ENCODE results near the gene ARG2. TPM values are rescaled to one million over a fixed set of nuclear protein-coding genes. Genes with fewer than 3 reads are reported as not detected.

Gene ARG2
- polyA plus RNA-seq, 1 donor from 2014 or later: 204 TPM

GRCh38 chr14:67577181-67577808 lies 42.4 kb upstream of the ARG2 start:
- Histone ChIP-seq H3K36me3 (ENCODE audit: insufficient read depth, low read length) (peaks cover 13% of the 10 kb centered on the region), H3K4me2 (ENCODE audit: low read length) (no peak overlapping the region), H2AFZ (ENCODE audit: low read depth, low read length) (no peak overlapping the region), H3K9ac (ENCODE audit: low read length) (no peak overlapping the region), H3K79me2 (replicated peaks; ENCODE audit: insufficient read depth, low read length) (no peaks in the 10 kb centered on the region), H3K4me3 (ENCODE audit: low read length) (no peak overlapping the region), H3K9me3 (ENCODE audit: low read length) (no peaks in the 10 kb centered on the region), H3K9me2 (ENCODE audit: insufficient read depth, low read length) (no peaks in the 10 kb centered on the region), H3K27ac (ENCODE audit: low read length) (no peak overlapping the region), H3K27me3 (ENCODE audit: insufficient read depth, low read depth, low read length) (no peaks in the 10 kb centered on the region), H3F3A (ENCODE audit: insufficient read depth, low read length, poor library complexity, severe bottlenecking) (no peaks in the 10 kb centered on the region), H4K20me1 (ENCODE audit: insufficient read depth) (no peaks in the 10 kb centered on the region)
- TF ChIP-seq TAF1 (IDR thresholded peaks at IDR 0.05; ENCODE audit: low read depth): no peak
- TF ChIP-seq RAD21 (conservative IDR thresholded peaks at IDR 0.05): no peak
- no peak for TF ChIP-seq POLR2AphosphoS5 (IDR thresholded peaks at IDR 0.05)
- no peak for TF ChIP-seq SMC3 (conservative IDR thresholded peaks at IDR 0.05; ENCODE audit: poor library complexity)
- TF ChIP-seq EZH2 (IDR thresholded peaks at IDR 0.05; ENCODE audit: borderline replicate concordance, insufficient read depth, low read length, poor library complexity, severe bottlenecking): no peak
- TF ChIP-seq EP300 (conservative IDR thresholded peaks at IDR 0.05; ENCODE audit: poor library complexity, severe bottlenecking): no peak
- no peak for TF ChIP-seq MXI1 (conservative IDR thresholded peaks at IDR 0.05; ENCODE audit: poor library complexity, severe bottlenecking)
- TF ChIP-seq REST (IDR thresholded peaks at IDR 0.05; ENCODE audit: borderline replicate concordance): no peak

- no peak overlapping the region for H3K4me3 ChIP-seq (ENCODE audit: low read length)
- no peaks in the 10 kb centered on the region for H4K20me1 ChIP-seq (ENCODE audit: insufficient read depth)
- no peak overlapping the region for H3K9ac ChIP-seq (ENCODE audit: low read length)
- TF ChIP-seq RAD21 (conservative IDR thresholded peaks at IDR 0.05) (no peak), EZH2 (IDR thresholded peaks at IDR 0.05; ENCODE audit: borderline replicate concordance, insufficient read depth, low read length, poor library complexity, severe bottlenecking) (no peak), REST (IDR thresholded peaks at IDR 0.05; ENCODE audit: borderline replicate concordance) (no peak), MXI1 (conservative IDR thresholded peaks at IDR 0.05; ENCODE audit: poor library complexity, severe bottlenecking) (no peak), TAF1 (IDR thresholded peaks at IDR 0.05; ENCODE audit: low read depth) (no peak), CTCF (IDR thresholded peaks at IDR 0.05; ENCODE audit: poor library complexity, severe bottlenecking) (no peak)
- no peak overlapping the region for H3K4me2 ChIP-seq (ENCODE audit: low read length)
- H3K79me2 ChIP-seq (replicated peaks; ENCODE audit: insufficient read depth, low read length): no peaks in the 10 kb centered on the region
- H3K27ac ChIP-seq (ENCODE audit: low read length): no peak overlapping the region
- peaks cover 13% of the 10 kb centered on the region for H3K36me3 ChIP-seq (ENCODE audit: insufficient read depth, low read length)
- no peaks in the 10 kb centered on the region for H3K27me3 ChIP-seq (ENCODE audit: insufficient read depth, low read depth, low read length)
- no peaks in the 10 kb centered on the region for H3K9me3 ChIP-seq (ENCODE audit: low read length)
- H3K9me2 ChIP-seq (ENCODE audit: insufficient read depth, low read length): no peaks in the 10 kb centered on the region
- no peaks in the 10 kb centered on the region for H3F3A ChIP-seq (ENCODE audit: insufficient read depth, low read length, poor library complexity, severe bottlenecking)
- no peak overlapping the region for H2AFZ ChIP-seq (ENCODE audit: low read depth, low read length)
These were observed 41.6 kb upstream of the ARG2 start for GRCh38 chr14:67577909-67578749.

All from neural cell (in vitro differentiated cells).